Fibroblast of lung (primary cell): ENCODE results near the gene C9.

ENCODE experiments used
- CTCF ChIP-seq, 2 donors: IDR thresholded peaks in 1 of 2; conservative IDR thresholded peaks in 1 of 2; 1 replicate in 1 of 2; 2 replicates in 1 of 2; pipeline ENCODE4 v1.5.1; 2011 to 2012; ENCODE audit warnings: low read length in 2 of 2, control low read depth in 1 of 2, inconsistent platforms in 1 of 2, low read depth in 1 of 2, mild to moderate bottlenecking in 1 of 2
- EZH2 ChIP-seq: IDR thresholded peaks from 2 replicates; pipeline ENCODE4 v1.5.1; 2012; ENCODE audit warnings: low read length, control low read depth, mild to moderate bottlenecking; ENCODE audit errors: missing control alignments

- TF ChIP-seq EZH2: no peak
- no peak for TF ChIP-seq CTCF (conservative IDR thresholded peaks at IDR 0.05 in 1 of 2, IDR thresholded peaks at IDR 0.05 in 1 of 2; ENCODE audit: low read depth in 1 of 2, low read length in 2 of 2)
Observed at GRCh38 chr5:39390945-39391344, 26.6 kb upstream of the C9 start.
